Inflammatory macrophage (primary cell): ENCODE data around the gene GAL3ST2.
"Not testable (repeated sequence)": the region's sequence is repeated elsewhere in the genome, so short reads cannot be mapped to it uniquely, and the experiment has no call there.

Experiments used
- DNase-seq, 2 donors: peaks; one replicate each; pipeline ENCODE4 v3.0.0-alpha.2; 2020 to 2022

The GAL3ST2 gene

DNA sequence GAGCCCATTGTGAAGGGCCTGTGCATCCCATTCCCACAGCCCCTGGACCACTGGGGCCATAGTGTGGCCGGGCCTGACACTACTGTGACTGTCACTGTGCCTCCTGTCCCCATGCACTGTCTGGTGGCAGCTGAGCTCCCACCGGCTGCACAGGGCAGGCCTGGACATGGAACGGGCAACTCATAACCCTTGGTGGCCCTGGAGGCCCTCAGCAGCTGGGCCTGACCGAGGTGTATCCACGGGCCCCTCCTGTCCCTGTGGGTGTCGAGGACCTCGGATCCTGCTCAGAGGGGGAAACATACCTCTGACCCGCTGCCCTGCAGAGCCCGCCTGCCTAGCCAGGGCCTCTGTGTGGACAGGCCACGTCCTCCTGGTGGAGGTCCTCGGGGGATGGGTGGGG is 7.8 kb upstream of the GAL3ST2 start:
- no peak for DNase-seq

GRCh38 chr2:241769819-241770184 is 6.8 kb upstream of the GAL3ST2 start:
- no peak for DNase-seq

DNA sequence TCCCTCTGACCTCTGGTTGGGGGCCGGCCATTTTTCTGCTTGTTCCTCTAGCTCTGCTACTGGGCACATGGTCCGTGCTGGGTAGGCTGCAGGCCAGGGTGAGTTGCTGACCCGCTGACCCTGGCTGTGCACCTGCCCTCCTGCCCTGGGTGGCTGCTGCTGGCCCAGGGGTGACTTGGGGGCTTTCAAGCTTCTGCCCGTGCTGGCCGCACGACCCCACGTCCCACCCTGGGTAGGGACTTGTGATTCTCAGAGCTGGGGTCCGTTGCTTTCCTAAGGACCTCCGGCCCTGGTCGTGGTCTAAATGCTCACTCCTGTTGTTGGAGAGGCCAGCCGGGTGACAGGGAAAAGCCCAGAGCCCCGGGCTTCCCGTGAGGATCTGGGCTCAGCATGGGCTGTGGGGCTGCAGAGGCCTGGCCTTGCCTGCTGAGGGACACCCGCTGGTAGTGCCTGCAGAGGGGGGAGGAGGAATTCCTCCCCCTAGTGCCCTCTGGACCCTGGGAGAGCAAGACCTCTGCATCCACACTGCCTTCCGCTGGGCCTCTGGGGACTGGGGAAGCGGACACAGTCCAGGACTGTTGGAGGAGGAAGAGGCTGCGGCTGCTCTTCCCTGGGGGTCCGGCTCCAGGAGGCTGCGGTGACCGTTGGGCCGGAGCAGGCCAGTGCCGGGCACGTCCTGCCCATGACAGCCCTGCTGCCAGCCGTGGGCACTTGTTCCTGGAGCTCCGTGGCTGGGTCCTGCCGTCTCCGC is 6.3 kb upstream of the GAL3ST2 start:
- no peak for DNase-seq

DNA sequence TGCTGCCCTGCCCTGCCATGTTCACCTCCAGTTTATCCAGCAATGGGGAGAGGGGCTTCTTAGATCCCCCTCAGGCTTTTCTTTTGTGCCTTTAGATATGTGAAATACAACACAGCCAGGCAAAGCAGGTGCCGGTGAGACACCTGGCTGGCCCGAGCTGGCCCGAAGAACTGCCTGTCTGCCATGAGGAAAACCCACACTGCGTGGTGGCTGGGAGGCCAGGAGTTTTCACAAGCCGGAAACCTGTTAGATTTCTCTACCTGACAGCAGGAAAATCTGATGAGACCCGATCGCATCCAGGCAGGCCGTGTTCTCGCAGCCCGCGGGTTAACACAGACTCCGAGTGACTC is 5.7 kb upstream of the GAL3ST2 start:
- DNase-seq: no peak

DNA sequence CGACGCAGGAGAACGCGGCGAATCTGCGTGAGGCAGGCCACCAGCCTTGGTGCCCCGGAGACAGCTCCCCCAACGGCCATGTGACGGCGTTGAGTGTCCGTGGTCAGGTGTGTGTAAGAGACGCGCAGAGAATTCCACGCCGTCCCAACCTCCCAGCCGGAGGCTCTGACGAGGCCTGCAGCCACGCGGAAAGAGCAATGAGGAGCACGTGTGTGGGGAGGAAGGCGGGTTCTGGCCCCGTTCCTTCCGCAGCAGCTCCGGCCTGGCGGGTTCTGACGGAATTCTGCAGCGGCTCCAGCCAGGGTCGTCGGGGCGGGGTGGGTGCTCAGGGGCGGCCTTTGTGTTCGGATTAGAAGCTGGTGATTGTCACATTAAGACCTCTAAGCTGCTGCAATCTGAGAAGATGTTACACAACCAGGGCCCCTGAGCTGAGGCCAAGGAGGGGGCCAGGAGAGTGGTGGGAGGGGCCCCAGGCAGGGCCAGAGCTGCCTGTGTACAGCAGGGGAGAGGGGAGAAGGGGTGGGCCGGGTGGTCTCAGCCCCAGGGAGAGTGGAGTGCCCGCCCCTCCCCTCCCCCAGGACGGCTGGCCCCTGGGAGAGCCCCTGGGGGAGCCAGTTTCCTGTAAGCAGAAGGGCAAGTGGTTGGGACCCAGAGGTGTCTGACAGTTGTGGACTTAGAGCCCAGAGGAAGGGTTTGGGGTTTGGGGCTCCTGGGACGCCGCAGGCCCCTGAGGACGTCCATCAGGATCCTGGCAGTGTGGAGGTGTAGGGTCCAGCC is 5.1 kb upstream of the GAL3ST2 start:
- DNase-seq: no peak

- no peak for DNase-seq
These were observed 4.5 kb upstream of the GAL3ST2 start for GRCh38 chr2:241772063-241772499.

DNA sequence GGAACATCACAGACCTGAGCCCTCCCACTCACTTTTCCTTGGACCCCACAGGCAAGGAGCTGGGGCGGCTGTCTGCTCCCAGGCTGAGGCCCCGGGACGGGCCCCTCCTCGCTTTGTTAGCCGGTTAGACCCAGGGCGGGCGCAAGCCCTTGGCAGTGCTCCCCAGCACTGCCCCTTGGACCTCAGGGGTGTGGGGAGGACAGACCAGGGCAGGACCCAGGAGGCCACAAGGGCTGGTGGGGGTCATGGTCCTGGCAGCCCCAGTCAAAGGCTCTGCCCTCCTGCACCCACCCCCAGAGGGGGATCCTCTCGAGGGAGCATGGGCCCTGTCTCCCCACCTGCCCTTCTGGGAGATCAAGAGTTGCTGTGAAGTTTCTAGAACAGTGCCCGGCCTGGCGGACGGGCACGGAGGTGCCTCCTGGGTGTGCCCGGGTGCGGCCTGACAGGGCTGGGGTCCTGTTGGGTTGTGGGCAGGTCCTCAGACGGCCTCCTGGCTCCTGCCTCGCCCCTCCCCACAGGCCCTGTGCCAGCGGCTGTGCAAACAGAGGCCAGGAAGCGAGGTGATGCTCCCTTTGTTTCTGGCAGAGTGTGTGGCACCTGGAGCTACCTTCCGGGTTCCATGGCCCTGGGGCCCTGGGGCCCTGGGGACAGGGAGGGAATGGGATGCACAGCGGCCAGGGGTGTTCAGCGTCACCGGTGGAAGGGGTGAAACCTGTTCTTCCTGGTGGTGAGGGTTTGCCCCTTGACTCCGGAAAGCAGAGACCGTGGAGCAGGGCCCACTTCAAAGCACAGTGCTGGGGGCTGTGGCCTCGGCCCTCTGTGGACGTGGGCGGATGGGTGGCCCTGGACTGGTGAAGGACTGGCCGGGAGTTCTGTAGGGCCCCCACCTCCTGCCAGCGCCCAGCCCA is 2.9 kb upstream of the GAL3ST2 start:
- DNase-seq: no peak

- no peak for DNase-seq
These were observed 2.0 kb upstream of the GAL3ST2 start for GRCh38 chr2:241774419-241775222.

- DNase-seq: no peak
These were observed 1.1 kb upstream of the GAL3ST2 start for GRCh38 chr2:241775223-241776177.

DNA sequence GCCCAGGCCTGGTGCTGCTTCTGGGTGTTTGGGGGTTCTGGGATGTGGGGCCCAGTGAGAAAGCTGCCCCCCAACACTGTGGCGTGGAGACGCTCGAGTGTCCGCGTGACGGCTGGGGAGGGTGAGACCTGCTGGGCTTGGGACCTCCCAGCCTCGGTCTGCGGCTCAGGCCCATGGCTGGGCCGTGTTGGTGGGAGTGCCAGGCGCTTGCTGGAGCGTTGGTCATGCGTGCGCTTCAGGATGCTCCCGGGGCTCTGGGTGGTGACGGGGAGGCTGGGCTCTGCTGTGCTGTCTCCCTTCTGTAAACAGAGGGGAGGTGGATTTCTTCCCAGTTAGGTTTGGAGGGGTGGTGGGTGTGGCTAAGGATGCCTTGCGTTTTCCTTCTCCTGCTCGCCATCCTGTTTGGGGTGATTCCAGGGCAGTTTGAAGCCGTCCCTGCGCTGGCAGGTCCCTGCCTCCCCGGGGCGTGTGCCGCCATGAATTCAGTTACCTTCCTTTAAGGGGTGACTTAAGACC is 606 bp downstream of the GAL3ST2 start:
- no peak for DNase-seq

DNA sequence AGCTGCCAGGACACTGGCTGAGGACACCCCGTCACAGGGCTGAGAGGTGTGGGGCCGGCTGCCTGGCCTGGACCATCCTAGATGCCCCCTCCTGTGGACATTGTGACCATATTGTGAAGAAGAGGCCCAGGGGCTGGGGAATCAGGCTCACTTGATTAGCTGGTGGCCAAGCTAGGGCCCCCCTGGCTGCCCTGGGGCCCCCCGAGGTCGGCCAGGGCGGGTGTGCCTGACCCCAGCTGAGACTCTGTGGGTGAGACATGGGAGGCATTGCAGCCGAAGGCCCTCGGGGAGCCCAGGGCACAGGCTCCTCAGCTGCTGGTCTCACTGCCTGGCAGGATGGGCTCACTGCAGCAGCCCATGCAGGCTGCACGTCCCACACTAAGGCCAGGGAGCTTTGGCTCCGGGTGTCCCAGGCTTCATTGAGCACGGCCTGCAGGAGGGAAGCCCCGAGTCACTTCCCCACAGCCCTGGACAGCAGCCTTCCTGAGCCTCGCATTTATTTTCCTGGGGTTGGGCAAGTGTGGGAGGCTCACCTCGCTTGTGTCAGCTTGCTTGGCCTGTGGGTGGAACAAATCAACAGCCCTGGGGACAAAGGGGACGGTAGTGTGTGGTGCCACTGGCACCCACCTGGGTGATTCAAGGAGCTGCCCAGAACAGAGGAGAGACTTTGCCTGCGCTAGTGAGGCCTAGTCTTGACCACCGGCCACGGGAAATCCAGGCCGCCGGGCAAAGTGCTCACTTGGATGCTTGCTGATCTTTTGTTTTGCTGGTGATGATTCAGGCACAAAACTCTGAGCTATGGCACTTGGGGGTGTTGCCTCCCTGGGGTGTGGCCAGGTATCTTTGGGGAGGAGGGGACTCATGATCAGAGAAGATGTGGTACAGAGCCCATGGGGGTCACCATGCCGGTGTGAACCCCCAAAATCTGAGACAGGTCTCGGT is 1.3 kb downstream of the GAL3ST2 start:
- peak in 1 of 2 donors; percentile 7 for DNase-seq

DNA sequence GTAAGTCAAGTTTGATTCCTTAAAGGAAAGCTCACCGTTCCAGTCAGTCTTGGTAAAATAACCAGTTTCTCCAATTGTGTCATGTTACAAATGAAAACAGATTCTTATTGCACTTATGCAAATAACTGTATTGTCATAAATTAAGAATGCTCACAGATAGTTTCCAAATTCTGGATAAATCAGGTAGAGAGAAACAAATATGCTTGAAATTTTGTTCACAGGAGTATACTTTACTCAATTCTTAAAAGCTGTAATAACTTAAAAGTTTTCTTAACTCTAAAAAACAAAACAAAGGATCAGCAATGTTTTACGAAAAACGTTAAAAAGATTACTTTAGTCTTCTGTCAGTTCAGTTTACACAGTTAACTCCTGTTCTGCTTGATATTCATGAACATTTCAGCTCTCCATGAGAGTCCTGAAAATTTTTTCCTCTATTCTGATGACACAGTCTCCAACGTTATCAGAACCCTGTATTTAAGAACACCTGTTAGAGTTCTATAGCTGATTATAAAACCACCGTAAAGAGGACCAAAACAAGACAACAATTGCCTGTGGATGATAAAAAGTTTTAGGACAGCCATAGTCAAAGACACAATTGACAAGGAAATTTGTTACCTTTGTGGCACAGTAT is 4.4 kb downstream of the GAL3ST2 start:
- no peak for DNase-seq

DNA sequence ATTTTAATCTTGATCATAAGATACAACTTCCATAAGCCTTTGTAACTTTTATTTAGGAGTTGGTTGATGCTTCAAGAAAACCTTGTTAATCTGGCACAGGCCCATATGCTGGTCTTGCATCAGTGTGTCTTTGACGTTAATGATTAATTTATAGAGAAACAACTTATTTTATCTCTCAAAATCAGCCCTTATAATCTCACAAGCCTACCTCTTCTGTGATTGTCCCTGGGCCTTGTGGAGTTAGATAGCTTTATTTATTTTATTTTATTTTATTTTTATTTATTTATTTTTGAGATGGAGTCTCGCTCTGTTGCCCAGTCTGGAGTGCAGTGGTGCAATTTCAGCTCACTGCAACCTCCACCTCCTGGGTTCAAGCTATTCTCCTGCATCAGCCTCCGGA is 5.4 kb downstream of the GAL3ST2 start:
- not testable (repeated sequence) for DNase-seq

DNA sequence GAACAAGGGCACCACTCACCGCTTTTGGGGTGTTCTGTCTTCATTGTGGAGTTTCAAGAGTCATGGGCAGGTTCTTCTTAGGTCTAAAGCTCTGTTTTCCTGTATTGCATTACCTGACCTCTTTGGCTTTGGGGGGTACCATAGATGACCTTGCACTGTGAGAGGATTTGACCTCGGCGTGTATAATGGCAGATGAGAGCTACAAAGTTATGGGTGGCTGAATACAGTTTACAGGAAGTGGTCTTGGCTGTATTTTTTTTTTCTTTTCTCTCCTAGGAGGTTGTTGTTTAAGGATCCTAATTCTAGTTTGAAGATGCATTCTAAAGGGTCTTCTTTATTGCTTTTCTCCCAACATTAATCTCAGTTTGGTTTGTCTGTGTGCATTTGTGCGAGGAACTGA is 11.5 kb downstream of the GAL3ST2 start:
- DNase-seq: no peak

- no peak for DNase-seq
These were observed 11.9 kb downstream of the GAL3ST2 start for GRCh38 chr2:241788572-241788971.

- not testable (repeated sequence) for DNase-seq
These were observed 14.8 kb downstream of the GAL3ST2 start for GRCh38 chr2:241791385-241791784.

DNA sequence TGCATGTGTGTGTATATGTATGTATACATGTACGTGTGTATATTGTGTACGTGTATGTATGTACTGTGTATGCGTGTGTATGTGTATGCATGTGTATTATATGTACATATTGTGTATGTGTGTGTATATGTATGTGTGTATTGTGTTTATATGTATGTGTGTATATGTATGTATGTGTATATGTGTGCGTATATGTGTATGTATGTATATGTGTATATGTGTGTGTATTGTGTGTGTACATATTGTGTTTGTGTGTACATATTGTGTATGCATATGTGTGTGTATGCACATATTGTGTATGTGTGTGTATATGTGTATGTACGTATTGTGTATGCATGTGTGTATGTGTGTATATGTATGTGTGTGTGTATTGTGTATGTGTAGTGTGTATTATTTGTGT is 16.8 kb downstream of the GAL3ST2 start:
- no peak for DNase-seq

DNA sequence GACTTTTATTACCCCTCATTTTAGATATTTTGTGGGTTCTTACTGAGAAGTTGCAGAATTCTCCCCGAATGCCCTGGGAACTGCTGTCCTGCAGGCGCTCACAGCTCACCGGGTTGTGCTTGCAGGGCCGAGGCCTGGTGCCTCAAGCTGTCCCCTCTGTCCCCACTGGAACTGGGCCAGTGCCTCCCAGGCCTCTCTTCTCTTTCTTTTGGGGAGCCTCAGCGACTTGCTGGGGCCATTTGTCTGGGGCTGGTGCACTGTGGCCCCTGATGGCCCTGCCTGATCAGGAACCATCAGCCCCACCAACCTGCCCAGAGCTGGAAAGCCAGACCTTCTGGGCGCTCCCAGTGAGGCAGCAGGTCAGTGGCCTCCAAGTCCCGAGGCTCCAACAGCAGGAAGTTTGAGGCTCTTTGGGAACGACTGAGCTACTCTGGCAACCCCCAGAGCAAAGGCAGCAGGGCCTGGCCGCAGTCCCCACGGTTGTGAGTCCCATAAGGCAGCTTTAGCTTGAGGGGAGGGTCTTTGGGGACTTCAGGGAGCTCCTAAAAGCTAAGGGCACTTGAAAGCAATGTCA is 17.7 kb downstream of the GAL3ST2 start:
- no peak for DNase-seq
